Esophagus squamous epithelium (tissue), 5 donors: ENCODE measurements around the gene GADD45A. TPM values are rescaled to one million over a fixed set of nuclear protein-coding genes. Genes with fewer than 3 reads are reported as not detected.
A peak's percentile ranks its signal among the peaks of the same experiment; 100 is the strongest.

Source experiments
- DNase-seq: peaks from one replicate; lab custom pipeline; 2025; lab: John Stamatoyannopoulos, UW
- H3K27ac ChIP-seq, 4 donors: fragments of 200-600 bp; sonication (generic); one replicate each; pipeline ENCODE4 v1.5.1; 2016 to 2019; ENCODE audit warnings: mild to moderate bottlenecking in 1 of 4
- H3K27me3 ChIP-seq, 4 donors: fragments of 200-600 bp; sonication (generic); 1 replicate in 3 of 4; 2 replicates in 1 of 4; pipeline versions ENCODE4 v1.5.1 to v1.6.0; 2017 to 2021; ENCODE audit warnings: antibody characterized with exemption in 1 of 4
- H3K36me3 ChIP-seq, 3 donors: fragments of 200-600 bp; sonication (generic); one replicate each; pipeline ENCODE4 v1.5.1; 2016 to 2019
- H3K4me1 ChIP-seq, 3 donors: fragments of 200-600 bp; sonication (generic); one replicate each; pipeline ENCODE4 v1.5.1; 2017 to 2019
- H3K4me3 ChIP-seq, 4 donors: fragments of 200-600 bp; sonication (generic); 1 replicate in 3 of 4; 2 replicates in 1 of 4; pipeline ENCODE4 v1.5.1; 2016 to 2019; ENCODE audit warnings: mild to moderate bottlenecking in 2 of 4, moderate library complexity in 1 of 4
- H3K9me3 ChIP-seq, 3 donors: fragments of 200-600 bp; sonication (generic); one replicate each; pipeline ENCODE4 v1.5.1; 2016 to 2019
- POLR2A ChIP-seq, 4 donors: fragments of 450-650 bp; IDR thresholded peaks; one replicate each; pipeline ENCODE4 v1.6.1; 2017; ENCODE audit warnings: antibody characterized with exemption in 4 of 4, mild to moderate bottlenecking in 4 of 4, moderate library complexity in 3 of 4
- WGBS, 2 donors: methylation state at CpG; one replicate each; pipeline ENCODE4 v1.1.5; 2018; 5-methylcytosine and 5-hydroxymethylcytosine counted together
- intact Hi-C: fragments of 100-400 bp; cut with DNase I; formaldehyde crosslinking; loops from one replicate; pipeline ENCODE4 v1.15.0; 2022
- total RNA-seq, 4 donors: library from RNA; depleted of rRNA; stranded (reverse); fragments of >200 nt; gene quantifications; one replicate each; pipeline ENCODE4 v1.1.0, GENCODE V29; 2016
- TF ChIP-seq, protein P1 (sequence below), 6 experiments: fragments of 450-650 bp in 4 of 6; fragments of 200-600 bp in 2 of 6; sonication (generic) in 2 of 6; IDR thresholded peaks; one replicate each; pipeline ENCODE4 v1.5.1; 2016 to 2019; ENCODE audit warnings: antibody characterized with exemption in 6 of 6, mild to moderate bottlenecking in 4 of 6, moderate library complexity in 4 of 6
- donor health status: DM: yes; HTN: yes; CAD: no.

The GADD45A gene
- total RNA-seq, 4 donors from 2014 or later: 35.2 to 62.6 (median 46.5) TPM

DNA sequence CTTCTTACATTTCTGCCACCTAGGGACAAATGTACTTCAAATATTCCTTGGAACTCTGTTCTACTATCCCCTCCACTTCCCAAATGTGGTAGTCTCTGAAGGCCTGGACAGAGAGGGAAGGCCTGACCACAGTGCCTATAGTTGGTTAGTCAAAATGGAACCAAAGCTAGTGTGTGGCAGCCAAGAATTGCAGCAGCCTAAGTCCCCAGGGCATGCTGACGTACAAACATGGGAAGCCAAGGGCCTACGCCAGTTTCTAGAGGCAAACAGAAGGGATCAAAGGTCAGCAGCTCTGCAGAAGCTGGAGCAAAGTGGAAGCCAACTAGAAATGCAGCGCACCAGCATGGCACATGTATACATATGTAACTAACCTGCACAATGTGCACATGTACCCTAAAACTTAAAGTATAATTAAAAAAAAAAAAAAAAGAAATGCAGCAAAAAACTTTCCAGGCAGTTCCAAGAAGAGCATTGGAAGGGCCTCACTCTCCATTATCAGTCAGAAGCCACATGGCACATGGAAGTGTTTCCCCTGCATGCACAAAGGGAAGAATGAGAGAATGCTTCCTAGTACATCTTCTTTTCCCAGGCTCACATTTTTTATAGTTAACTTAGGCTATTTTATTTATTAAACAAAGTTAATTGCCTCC, 39.4 kb upstream of the GADD45A start:
- intact Hi-C loops: no loop called here
- DNase-seq: no peak
- H3K27ac ChIP-seq: peak overlapping the region in 3 of 4 donors; percentile 23 to 55 (median 33)
- WGBS, 2 donors: 42 to 54% methylated on average over 2 to 3 of the region's 3 CpGs
- H3K27me3 ChIP-seq: no peaks in the 10 kb centered on the region
- H3K9me3 ChIP-seq: no peaks in the 10 kb centered on the region
- H3K4me3 ChIP-seq: no peak overlapping the region
- TF ChIP-seq, protein P1, sequence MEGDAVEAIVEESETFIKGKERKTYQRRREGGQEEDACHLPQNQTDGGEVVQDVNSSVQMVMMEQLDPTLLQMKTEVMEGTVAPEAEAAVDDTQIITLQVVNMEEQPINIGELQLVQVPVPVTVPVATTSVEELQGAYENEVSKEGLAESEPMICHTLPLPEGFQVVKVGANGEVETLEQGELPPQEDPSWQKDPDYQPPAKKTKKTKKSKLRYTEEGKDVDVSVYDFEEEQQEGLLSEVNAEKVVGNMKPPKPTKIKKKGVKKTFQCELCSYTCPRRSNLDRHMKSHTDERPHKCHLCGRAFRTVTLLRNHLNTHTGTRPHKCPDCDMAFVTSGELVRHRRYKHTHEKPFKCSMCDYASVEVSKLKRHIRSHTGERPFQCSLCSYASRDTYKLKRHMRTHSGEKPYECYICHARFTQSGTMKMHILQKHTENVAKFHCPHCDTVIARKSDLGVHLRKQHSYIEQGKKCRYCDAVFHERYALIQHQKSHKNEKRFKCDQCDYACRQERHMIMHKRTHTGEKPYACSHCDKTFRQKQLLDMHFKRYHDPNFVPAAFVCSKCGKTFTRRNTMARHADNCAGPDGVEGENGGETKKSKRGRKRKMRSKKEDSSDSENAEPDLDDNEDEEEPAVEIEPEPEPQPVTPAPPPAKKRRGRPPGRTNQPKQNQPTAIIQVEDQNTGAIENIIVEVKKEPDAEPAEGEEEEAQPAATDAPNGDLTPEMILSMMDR (IDR thresholded peaks at IDR 0.05): no peak
- TF ChIP-seq POLR2A (IDR thresholded peaks at IDR 0.05): no peak
- H3K4me1 ChIP-seq: peaks cover 0 to 27% (median 13%) of the 10 kb centered on the region in 3 donors
- H3K36me3 ChIP-seq: no peaks in the 10 kb centered on the region

DNA sequence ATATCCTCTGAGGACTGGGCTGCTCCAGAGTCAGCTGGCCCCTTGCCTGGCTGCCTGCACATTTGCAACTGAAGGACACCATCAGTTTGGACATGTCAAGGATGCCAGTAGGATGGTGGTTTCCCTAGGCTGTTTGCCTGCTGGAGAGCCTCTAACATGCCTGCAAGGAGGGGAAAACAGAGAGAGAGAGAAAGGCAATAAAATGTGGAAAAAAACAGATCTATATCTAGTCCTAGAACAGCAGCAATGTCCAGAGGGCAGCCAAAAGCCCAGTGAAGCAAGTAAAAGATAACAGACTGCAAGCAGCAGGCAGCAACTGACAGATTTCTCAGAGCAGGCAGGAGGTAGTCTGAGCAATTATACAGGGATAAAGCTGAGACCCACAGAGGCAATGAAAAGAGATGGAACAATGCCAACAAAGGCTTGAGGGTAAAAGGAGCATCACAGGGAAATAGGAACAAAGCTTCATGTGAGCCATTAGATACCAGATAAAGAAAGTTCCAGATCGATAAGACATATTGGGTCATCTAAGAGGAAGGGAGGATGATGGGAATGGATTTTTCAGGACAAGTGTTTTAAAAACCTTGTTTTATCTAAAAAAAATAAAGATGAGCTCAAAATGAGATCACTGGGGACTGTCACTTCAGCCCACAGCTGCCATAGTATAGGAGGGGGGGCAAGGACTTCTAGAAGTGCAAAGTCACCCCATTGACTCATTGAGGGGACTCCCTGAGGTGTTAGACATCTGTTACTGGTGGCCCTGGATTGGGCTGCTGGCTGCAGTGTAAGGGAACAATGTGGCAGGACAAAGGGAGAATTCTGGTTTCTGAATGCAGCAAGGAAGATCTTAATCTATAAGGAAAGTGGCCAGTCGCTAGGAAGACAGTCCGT, 38.6 kb upstream of the GADD45A start:
- Histone ChIP-seq H3K4me3 (no peak overlapping the region), H3K4me1 (peaks cover 0 to 27% (median 13%) of the 10 kb centered on the region in 3 donors), H3K27ac (peak overlapping the region in 3 of 4 donors; percentile 23 to 55 (median 33)), H3K9me3 (no peaks in the 10 kb centered on the region), H3K27me3 (no peaks in the 10 kb centered on the region), H3K36me3 (no peaks in the 10 kb centered on the region)
- intact Hi-C loops: no loop called here
- DNase-seq: no peak
- 57 to 72% methylated on average over 3 of the region's 3 CpGs for WGBS, 2 donors
- no peak for TF ChIP-seq POLR2A (IDR thresholded peaks at IDR 0.05)
- TF ChIP-seq, protein P1 (IDR thresholded peaks at IDR 0.05): no peak

GRCh38 chr1:67647036-67647798, 37.8 kb upstream of the GADD45A start:
- H3K27ac ChIP-seq: peak overlapping the region in 3 of 4 donors; percentile 23 to 55 (median 33)
- intact Hi-C loops: no loop called here
- TF ChIP-seq POLR2A (IDR thresholded peaks at IDR 0.05): no peak
- TF ChIP-seq, protein P1 (IDR thresholded peaks at IDR 0.05): no peak
- 55 to 61% methylated on average over 7 of the region's 7 CpGs for WGBS, 2 donors
- no peak for DNase-seq
- H3K4me1 ChIP-seq: peaks cover 0 to 27% (median 13%) of the 10 kb centered on the region in 3 donors
- no peak overlapping the region for H3K4me3 ChIP-seq
- no peaks in the 10 kb centered on the region for H3K36me3 ChIP-seq
- no peaks in the 10 kb centered on the region for H3K27me3 ChIP-seq
- H3K9me3 ChIP-seq: no peaks in the 10 kb centered on the region

DNA sequence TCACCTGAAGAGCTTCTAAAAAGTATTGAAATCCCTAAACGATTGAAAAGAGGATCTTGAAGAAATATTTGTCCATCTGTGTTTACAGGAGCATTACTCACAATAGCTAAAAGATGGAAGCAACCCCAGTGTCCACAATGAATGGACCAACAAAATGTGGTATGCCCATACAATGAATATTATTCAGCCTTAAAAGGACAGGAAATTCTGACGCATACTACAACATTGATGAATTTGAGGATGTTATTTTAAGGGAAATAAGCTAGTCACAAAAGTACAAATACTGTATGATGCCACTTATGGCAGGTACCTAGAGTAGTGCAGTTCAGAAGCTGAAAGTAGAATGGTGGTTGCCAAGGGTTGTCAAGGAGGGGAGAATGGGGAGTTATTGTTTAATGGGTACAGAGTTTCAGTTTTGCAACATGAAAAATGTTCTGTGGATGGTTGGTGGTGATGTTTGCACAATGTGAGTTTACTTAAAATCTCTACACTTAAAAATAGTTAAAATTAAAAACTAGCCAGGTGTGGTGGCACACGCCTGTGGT, 37.1 kb upstream of the GADD45A start:
- H3K27ac ChIP-seq: peak overlapping the region in 1 of 4 donors; percentile 23
- no peaks in the 10 kb centered on the region for H3K27me3 ChIP-seq
- H3K9me3 ChIP-seq: no peaks in the 10 kb centered on the region
- no peak overlapping the region for H3K4me3 ChIP-seq
- H3K4me1 ChIP-seq: peaks cover 0 to 27% (median 13%) of the 10 kb centered on the region in 3 donors
- 67 to 68% methylated on average over 3 of the region's 3 CpGs for WGBS, 2 donors
- no peaks in the 10 kb centered on the region for H3K36me3 ChIP-seq
- intact Hi-C loops: no loop called here
- no peak for TF ChIP-seq POLR2A (IDR thresholded peaks at IDR 0.05)
- TF ChIP-seq, protein P1 (IDR thresholded peaks at IDR 0.05): no peak
- no peak for DNase-seq
